HG02973 (cell line): ENCODE data around the gene HLA-DOB.
"Not testable (repeated sequence)": the region's sequence is repeated elsewhere in the genome, so short reads cannot be mapped to it uniquely, and the experiment has no call there.

Source experiments
- ATAC-seq: cut with Tn5 transposase; IDR thresholded peaks from one replicate; pipeline ENCODE4 v1.9.1; 2021; ENCODE audit warnings: moderate library complexity; ENCODE audit not compliant: unreplicated experiment

The HLA-DOB gene

DNA sequence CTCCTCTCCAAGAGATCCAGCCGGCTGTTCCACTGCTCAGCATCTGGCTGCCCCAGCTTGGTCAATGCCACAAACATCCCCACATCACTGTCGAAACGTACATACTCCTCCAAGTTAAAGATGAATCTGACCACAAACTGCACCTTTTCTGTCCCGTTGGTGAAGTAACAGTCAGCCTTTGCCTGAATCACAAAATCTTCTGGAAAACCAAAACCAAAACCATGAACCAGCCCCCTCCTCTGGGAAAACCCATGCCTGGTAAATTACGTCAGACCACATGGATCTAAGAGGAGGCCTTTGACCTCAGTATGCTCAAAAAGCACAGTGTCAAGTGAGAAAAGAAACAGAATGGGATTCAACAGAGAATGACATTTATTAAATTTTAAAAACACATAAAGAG is 1.7 kb downstream of the HLA-DOB start:
- no peak for ATAC-seq

DNA sequence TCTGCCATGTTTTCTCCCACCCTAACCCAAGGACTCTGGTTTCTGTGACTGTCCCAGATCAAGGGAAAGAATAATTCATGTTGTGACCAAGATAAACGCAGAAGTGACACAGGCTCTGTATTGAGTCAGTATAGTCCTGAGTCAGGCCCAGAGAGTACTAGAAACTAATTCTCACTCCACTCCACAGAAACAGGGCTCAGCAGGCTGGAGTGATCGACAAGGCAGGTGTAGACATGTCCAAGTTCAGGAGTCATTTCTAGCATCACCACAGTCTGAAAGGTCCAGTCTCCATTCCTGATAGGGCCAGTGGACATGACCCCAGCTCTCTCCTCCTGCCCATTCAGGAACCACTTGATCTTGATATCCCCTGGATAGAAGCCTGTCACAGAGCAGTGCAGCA is 2.7 kb downstream of the HLA-DOB start:
- ATAC-seq = no peak

DNA sequence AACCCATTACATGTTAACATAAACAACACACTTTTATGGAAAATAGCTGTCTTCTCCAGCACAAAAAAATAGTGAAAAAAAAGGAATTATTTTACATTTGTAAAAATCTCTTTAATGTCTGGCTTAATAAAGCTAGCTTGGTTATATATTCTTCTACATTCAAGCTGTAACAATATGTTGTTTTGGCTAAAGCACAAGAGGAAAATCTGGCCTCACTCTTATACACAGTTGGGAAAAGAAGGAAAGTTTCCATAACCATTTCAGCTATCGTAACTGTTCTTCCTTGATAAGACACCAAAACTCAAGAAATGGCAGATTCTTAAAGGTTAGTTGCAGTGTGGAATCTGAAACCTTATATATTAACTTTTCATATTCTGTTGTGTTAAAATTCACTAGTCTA is 7.6 kb downstream of the HLA-DOB start:
- ATAC-seq = no peak

DNA sequence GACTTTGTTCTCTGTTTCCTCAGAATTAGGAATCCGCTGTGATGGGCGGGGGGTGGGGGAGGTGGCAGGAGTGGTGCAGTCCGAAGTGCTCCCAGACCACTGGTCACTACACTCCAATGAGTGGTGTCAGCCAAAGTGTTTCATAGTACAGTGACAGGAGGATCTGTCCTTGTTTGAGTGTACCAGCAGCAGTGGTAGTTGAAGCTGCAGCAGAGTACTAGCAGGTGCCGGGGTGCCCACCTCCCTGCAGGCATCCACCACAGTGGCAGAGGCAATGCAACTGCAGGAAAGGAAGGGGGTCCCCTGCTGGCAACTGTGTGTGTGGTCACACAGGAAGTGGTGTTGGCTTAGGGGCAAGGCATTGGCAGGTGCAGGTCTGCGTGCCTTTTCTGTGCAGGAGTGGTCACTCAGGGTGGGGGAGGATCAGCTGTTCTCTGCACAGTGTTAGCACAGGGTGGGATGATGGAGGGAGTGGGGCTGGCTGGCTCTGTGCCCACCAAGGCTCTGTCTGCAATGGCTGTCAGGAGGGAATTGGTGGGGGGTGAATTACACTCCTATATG is 9.7 kb downstream of the HLA-DOB start:
- ATAC-seq = no peak

DNA sequence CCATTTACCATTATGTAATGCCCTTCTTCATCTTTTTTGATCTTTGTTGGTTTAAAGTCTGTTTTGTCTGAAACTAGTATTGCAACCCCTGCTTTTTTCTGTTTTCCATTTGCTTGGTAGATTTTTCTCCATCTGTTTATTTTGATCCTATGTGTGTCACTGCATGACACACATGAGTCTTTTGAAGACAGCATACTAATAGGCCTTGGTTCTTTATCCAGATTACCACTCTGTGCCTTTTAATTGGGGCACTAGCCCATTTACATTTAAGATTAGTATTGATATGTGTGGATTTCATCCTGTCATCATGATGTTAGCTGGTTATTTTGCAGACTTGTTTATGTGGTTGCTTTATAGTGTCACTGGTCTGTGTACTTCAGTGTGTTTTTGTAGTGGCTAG is 11.4 kb downstream of the HLA-DOB start:
- not testable (repeated sequence) for ATAC-seq

DNA sequence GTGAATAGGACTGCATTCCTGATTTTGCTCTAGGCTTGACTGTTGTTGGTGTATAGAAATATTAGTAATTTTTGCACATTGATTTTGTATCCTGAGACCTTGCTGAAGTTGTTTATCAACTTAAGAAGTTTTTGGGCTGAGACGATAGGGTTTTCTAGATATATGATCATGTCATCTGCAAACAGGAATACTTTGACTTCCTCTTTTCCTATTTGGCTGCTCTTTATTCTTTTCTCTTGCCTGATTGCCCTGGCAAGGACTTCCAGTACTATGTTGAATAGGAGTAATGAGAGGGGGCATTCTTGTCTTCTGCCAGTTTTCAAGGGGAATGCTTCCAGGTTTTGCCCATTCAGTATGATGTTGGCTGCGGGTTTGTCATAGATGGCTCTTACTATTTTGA is 13.4 kb downstream of the HLA-DOB start:
- ATAC-seq = no peak

DNA sequence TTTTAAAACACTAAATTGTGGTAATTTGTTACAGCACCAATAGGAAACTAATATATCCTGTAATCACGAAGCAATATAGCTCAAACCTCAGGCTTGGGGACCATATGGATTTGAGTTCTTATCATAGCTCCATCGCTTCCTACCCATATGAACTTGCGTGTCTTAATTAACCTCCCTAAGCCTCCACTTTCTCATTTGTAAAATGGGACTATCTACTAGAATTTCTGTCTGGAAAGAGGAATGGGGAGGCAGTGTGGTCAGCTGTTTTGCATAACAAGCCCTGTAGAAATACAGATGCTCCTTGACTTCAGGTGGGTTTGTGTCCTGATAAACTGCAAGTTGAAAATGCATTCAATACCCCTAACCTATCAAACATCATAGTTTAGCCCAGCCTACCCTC is 17.1 kb downstream of the HLA-DOB start:
- no peak for ATAC-seq

DNA sequence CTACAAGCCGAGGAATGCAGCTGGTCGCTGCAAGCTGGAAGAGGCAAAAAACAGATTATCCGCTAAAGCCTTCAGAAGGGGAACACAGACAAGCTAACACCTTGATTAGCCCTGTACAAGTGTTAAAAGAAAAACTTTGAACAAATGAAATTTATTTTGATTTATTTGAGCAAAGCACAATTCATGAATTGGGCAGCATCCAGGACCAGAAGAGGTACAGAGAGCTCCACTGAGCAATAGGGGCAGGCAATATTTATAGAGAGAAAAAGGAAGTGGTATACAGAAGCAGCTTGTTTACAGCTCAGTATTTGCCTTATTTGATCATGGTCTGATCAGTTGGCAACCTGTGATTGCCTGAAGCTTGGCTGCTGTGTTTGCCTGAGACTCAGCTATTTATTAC is 17.6 kb downstream of the HLA-DOB start:
- ATAC-seq = no peak

DNA sequence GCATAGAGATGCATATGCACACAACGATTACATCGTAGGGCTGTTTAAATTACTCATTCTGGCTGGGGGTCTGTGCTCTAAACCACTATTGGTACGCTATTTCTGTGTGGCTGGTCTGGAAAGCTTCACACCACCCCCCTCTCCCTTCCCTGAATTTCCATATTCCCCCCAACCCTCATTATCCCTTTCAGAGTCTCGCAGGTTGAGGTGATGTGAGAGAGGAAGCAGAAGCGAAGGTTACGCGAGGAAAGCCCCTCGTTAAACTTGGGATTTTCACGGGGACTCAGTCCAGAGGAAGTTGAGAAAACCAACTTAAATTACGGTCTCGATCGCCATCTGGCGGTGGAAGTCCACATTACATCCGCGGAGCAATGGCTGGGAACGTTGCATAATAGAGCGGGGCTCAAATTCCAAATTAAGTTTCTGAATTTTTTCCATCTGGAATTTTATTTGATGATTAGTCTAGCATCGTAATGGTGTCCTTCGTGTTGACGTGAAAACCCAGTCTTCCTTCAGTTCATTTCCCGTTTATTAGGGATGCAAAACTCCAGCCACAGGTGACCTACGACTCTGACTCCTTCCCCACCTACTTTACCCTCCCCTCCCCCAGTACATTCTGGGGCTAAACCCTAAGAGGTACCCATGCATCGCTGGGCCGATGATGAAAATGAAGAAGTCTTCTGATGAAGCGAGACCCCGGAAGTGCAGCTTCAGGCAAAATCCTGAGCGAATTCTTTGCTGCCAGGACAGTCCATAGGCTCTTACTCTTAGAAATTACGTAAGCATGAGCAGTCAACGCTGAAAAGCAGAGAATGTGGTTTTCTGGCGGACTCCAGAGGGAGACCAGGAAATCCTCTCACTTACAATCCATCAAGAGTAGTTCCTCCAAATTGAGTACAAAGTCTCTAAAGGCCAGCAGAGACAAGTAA is 19.7 kb downstream of the HLA-DOB start:
- ATAC-seq = no peak

DNA sequence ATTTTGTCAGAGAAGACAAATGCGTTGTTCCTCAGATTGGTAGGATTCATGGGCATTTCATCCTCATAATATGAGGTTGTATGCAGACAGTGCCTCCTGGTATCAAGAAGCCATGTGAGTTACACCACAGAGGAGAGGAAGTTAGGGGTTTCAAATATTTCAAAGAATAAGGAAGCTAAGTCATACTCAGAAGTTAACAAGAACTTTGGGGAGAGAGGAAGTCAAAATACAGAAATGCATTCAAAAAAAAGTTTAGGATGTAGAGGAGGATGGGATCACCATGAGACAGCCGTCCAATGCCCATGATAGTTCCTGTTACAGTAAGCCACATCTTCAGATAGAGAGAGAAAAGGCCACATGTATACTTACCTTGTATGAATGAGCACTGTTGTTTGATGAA is 22.3 kb downstream of the HLA-DOB start:
- no peak for ATAC-seq

DNA sequence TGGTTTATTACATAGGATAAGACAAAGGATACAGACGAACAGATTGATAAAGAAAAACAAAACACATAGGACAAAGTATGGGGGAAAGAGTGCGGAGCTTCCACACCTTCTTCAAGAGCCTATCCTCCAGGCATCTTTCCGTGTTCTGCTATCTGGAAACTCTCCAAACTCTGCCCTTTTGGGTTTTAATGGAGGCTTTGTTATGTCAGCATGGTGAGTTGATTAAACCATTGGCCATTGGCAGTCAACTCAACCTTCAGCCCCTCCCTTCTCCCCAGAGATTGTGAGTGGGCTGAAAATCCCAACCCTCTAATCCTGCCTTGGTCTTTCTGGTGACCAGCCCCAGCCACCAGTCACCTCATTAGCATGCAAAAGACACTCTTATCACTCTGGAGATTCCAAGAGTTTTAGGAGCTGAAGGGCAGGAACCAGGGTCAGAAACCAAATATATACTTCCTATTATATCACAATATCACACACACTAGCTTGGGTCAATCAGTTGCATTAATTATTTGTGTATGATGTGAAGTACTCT is 23.8 kb downstream of the HLA-DOB start:
- no peak for ATAC-seq

DNA sequence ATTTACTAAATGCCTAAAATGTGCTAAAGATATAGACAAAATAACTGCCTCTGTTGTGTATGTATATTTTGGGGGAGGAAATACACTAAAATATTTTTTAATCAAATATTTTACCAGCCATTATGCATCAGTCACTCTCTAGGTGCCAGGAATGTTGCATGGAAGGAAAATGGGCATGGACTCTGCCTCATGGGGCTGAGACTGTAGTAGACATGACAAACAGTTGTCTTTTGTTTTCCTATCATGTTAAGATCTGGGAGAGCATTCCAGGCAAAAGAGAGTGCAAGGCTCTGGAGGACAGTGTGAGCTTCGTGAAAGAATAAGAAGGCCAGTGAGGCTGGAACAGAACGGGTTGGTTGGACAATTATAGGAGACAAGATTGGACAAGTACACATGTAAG is 26.5 kb downstream of the HLA-DOB start:
- ATAC-seq = no peak

DNA sequence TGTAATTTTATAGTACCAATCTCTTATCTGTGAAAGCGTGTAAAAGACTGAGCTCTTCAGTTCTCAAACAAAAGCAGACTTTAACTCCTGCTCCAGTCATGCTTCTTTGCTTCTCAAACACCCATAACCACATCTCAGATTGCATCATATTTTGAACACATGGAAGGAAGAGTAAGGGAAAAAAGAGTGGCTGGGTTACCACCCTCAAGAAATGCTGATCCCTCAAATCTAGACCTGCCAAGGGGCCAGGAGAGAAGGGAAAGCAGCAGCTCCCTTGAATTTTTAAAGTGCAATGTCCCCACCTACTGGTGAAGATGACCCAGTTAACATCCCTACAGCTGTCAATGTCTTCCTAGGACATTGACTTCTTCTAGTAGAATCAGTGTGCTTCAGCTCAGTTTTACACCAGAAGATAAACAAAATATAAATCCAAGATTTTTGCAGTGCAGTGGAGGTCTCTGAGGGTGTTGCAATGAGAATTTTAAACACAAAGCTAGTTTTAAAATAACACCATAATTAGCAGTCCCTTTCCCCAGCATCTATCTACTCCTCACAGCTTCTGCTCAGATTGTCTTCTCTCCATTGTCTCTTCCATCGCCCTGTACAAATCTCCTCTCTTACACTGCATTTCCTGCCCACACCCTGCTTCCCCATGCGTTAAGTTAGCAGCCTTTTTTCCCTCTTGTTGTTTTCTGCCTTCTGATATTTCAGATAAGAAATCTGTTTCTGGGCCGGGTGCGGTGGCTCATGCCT is 30.8 kb downstream of the HLA-DOB start:
- ATAC-seq = no peak

DNA sequence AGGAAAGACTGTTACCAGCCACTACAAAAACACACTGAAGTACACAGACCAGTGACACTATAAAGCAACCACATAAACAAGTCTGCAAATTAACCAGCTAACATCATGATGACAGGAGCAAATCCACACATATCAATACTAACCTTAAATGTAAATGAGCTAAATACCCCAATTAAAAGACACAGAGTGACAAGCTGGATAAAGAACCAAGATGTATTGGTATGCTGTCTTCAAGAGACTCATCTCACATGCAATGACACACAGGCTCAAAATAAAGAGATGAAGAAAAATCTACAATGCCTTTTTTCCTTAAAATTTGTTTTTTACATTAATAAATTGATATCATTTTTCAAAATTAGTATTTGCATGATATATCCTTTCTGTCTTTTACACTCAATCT is 33.9 kb downstream of the HLA-DOB start:
- not testable (repeated sequence) for ATAC-seq

DNA sequence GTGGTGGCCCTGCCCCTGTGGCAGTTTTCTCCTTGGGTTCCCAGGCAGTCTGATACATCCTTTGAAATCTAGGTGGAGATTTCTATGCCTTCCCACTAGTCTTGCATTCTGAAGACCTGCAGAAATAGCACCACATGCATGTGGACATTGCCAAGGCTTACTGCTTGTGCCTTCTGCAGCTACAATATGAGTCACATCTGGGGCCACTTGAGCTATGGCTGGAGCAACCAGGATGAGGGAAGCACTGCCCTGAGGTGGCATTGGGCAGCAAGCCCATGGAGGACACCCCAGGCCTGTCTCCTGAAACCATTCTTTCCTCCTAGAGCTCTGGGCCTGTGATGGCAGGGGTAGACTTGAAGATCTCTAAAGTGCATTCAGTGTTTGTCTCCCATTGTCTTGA is 37.8 kb downstream of the HLA-DOB start:
- ATAC-seq = no peak

DNA sequence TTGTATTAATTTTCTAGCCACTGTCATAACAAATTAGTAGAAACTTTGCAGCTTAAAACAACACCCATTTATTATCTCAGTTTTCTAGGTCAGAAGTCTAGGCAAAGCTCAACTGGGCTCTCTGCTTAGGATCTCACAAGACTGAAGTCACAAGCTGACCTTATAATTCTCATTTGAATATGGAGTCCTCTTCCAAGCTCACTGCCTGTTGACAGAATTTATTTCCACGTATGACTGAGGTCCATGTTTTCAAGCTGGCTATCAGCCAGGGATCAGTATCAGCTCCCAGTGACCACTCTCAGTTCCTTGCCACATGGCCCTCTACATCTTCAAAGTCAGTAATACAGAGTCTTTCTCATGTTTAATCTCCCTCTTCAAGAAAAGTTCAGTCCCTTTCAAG is 41.7 kb downstream of the HLA-DOB start:
- no peak for ATAC-seq

DNA sequence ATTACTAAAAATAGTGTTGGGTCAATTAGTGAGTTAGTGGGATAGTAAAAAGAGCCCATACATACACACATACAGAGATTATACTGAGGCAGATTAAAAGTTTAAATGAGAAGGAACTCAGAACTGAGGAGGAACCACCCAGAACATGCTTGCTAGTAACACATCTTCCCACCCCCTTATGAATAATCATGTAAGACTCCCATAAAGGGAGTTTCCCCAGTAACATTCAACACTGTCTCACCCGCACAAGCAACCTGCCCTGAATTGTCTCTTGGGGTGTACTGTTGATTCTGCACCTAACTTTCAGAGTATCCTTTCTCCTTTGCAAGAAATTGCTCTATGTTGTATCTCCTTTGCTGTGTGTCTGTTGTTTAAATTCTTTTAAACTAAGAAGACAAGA is 42.4 kb downstream of the HLA-DOB start:
- no peak for ATAC-seq

DNA sequence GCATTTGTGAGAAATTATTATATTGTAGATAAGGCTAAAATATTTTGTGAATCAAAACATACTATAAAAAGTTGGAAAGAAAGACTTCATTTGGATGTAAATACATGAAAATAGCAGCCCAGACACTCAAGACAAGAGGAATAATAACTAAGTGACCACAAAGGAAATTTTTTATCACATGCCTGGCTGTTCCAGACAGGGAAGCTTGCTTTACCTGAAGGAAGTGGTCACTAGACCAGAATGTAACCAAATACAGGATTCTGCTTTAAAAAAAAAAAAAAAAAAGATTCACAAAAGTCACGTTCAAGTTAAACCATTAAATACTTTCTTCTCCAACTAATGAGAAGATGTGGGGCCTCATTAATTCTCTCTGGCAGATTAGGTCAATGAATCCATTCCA is 44.1 kb downstream of the HLA-DOB start:
- ATAC-seq = no peak

DNA sequence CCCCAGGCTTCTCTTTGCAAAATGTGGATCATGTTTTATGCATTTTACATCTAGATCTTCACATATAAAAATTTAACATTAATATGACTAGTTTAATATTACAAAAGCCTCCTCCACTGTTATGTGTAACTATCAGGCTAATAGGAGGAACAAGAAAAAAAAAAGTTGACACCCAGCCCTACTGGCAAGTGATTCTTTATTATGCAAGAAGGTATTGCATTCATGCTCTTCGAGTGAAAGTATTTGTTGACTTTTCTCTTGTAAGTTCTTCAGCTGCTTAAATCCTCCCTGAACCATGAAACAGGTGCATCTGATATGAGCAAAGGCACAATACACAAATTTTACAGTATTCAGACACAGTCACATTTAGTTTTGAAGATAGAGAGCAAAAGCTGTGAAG is 52.8 kb downstream of the HLA-DOB start:
- no peak for ATAC-seq

DNA sequence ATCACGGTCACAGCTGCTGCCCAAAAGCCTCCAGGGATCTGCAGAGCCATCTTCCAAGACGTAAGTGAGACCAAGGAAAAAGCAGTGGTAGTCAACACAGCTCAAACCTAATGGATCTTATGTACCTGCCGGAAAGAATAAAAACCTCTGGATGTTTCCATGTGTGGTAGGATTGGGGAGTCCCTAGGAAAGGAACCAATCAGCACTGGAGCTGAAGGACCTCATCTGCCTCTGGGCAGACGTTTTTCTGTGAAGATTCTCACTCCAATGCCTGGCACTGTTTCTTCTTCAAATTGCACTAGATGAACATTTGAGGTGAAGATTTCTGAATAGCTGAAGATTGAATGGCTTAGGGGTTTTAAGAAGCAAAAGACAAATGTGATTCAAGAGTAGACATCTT is 53.4 kb downstream of the HLA-DOB start, which contains the start of gene HLA-DQB2:
Gene HLA-DQB2 (minus strand): TSS at position 112 of the 400 bp plus-strand sequence. CDS start 62 bp downstream, at position 50.
- no peak for ATAC-seq
